HG03103 (cell line): ENCODE measurements around the gene MBD2.
"Not testable (repeated sequence)": the region's sequence is repeated elsewhere in the genome, so short reads cannot be mapped to it uniquely, and the experiment has no call there.

Source experiments
- ATAC-seq: cut with Tn5 transposase; IDR thresholded peaks from one replicate; pipeline ENCODE4 v1.9.1; 2021; ENCODE audit warnings: low read depth; ENCODE audit not compliant: unreplicated experiment

The MBD2 gene

DNA sequence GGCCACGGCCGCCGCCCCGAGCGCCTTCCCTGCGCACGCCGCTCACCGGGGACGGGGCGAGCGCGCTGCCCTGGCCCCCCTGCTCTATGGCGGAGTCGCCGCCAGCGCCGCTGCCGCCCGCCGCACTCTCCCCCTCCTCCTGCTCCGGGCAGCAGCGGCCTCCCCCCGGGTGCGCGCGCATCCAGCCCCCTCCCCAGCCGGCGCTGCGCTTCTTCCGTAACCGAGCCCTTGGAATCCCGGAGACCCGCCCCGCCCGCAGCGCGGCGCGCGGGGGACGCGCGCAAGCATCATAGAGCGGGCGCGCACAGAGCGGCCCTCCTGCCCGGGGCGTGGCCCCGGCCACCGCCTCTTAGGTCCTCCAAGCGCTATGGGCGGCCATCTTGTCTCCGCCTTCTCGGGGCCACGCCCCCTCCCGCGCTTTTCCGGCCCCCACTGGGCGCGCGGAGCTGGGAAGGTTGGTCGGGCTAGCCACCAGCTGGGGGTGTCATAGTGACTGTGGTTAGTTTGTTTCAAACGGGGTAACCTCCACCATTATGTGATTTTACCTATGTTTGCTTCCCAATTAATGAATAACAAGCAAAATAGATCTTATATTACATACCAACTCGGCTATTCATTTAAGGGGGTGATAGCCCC is at the start of gene MBD2:
Gene MBD2, minus strand, starts transcription at position 291 of the 636 bp plus-strand sequence. Its CDS starts 110 bp downstream, at position 181.
- peak; percentile 89 for ATAC-seq

DNA sequence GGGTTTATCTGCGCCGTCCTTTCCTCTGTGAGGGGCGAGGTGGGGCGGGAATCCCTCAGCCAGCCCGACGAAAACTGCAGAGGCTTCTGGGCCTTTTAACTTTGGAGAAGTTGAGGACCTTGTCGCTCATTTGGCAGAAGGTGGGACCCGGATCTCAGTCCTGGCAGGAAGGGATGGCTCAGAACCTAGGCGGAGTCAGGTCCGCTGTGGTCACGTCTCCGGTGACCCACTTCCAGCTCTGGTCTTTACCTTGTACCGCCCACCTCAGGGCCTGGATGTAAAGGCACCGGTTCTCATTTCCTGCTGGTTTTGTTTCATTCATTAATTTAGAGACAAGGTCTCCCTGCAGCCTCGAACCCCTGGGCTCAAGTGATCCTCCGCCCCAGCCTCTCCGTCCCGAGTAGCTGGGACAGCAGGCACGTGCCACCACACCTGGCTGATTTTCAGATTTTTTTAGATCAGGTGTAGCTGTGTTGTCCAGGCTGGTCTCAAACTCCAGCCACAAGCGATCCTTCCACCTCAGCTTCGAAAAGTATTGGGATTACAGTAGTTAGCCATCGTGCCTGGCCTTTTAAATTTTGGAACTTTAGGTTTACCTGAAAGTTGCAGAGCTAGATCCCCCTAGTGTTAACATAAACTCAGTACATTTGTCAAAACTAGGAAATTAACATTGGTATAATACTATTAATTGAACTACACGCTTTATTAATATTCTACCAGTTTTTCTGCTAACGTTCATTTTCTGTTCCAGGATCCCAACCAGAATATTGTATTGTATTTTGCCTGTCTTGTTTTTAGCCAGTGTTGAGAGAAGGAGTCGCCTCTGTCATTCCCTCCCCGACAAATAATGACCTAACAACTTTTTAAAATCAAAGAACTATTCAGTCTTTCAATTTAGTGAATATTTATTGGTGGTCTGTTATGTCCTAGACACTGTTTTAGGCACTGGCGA is 45.7 kb upstream of the MBD2 start:
- peak; percentile 27 for ATAC-seq

GRCh38 chr18:54268751-54269150 is 44.3 kb upstream of the MBD2 start:
- ATAC-seq = no peak

DNA sequence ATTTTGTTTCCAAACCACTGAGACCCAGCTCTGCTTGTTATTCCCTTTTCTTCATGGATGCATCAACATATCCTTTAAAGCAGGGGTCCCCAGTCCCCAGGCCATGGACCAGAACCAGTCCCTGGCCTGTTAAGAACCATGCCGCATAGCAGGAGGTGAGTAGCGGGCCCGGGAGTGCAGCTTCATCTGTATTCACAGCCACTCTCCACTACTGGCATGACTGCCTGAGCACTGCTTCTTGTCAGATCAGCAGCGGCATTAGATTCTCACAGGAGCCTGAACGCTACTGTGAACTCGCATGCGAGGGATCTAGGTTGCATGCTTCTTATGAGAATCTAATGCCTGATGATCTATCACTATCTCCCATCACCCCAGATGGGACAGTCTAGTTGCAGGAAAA is 43.2 kb upstream of the MBD2 start:
- ATAC-seq = no peak

GRCh38 chr18:54263904-54264336 is 39.5 kb upstream of the MBD2 start:
- ATAC-seq = peak; percentile 67

DNA sequence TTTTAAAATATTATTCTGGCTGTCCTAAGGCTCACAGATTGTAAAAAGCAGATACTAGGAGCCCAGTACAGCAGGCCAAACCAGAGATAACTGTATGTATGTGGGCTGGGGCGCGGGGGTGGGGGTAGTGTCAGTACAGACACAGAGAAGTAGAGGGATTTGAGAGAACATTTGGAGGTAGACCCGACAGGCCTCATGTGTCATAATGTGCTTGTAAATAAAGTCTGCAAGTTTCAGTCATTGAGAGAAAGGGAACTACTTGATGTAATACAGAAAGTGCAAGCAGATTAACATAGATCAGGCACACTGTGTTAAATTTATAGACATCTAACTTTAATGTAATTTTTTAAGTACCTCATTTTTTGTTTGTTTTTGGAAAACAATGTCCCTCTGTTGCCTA is 37.4 kb upstream of the MBD2 start:
- ATAC-seq = peak; percentile 74

DNA sequence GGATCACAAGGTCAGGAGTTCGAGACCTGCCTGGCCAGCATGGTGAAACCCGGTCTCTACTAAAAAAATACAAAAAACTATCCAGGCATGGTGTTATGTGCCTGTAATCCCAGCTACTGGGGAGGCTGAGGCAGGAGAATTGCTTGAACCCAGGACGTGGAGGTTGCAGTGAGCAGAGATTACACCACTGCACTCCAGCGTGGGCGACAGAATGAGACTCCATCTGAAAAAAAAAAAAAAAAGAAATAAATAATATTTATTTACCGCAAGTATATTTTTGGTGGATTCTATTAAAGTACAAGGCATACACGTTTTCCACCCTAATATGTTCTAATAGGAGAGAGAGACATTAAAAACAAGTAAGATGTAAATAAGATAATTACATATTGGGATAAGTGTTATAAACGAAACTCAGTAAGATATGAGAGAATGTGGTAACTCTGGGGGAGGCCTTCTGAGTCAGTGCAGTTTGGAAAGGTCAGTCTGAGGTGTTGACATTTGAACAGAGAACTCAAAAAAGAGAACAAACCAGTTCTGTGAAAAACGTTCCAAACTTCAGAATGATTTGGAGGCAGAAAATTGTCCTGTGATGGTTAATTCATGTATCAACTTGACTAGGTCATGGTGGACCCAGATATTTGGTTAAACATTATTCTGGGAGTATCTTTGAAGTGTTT is 36.1 kb upstream of the MBD2 start:
- ATAC-seq = no peak

DNA sequence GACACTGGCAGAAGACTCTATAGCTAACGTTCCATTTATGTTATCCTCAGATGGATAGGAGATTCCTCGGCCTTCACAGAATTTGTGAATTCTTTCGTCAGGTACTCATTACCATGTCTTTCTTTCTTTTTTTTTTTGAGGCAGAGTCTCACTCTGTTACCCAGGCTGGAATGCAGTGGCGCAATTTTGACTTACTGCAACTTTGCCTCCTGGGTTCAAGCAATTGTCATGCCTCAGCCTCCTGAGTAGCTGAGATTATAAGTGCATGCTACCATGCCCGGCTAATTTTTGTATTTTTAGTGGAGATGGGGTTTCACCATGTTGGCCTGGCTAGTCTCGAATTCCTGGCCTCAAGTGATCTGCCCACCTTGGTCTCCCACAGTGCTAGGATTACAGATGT is 33.3 kb upstream of the MBD2 start:
- ATAC-seq = not testable (repeated sequence)

DNA sequence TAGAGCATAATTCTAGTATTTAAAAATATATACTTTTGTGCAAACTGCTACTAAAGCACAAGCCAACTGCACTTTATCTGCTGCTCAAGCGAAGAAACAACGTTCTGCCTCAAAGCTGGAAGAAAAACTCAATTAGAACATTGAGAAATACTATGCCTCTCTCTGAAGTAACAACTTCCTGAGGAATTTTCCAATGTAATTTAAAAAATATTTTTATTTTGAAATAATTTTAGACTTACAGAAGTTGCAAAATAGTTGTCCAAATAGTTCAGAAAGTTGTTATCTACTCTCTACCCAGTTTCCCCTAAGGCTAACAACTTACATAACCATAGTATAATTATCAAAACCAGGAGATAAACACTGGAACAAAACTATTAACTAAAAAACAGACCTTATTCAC is 32.5 kb upstream of the MBD2 start:
- ATAC-seq = no peak

- ATAC-seq = no peak
Measured at GRCh38 chr18:54255141-54255540, 30.7 kb upstream of the MBD2 start.

DNA sequence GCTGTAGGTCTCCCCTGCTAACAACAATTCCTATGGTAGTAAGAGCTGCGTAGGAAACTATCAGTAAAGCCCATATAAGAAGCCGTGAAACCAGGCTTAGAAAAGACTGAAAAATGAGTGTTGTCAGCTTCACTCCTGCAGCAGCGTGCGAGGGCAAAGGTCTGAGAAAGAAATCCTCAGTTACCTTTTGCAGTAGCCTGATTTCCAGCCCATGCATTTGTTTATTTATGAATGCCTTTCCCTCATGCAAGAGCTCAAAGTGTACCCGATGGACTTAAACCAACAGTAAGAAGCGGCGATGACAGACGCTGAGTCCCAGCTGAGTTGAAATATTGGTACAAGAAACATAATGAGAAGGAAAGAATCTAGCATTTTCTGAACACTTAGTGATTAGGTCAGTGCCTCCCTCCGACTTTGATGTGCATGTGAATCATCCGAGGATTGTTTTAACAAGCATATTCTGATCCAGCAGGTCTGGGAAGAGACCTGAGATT is 29.8 kb upstream of the MBD2 start:
- no peak for ATAC-seq

- ATAC-seq = no peak
Measured at GRCh38 chr18:54251606-54252390, 27.3 kb upstream of the MBD2 start.

GRCh38 chr18:54250846-54251261 is 26.4 kb upstream of the MBD2 start:
- peak; percentile 74 for ATAC-seq

- no peak for ATAC-seq
Measured at GRCh38 chr18:54247511-54248175, 23.2 kb upstream of the MBD2 start.

DNA sequence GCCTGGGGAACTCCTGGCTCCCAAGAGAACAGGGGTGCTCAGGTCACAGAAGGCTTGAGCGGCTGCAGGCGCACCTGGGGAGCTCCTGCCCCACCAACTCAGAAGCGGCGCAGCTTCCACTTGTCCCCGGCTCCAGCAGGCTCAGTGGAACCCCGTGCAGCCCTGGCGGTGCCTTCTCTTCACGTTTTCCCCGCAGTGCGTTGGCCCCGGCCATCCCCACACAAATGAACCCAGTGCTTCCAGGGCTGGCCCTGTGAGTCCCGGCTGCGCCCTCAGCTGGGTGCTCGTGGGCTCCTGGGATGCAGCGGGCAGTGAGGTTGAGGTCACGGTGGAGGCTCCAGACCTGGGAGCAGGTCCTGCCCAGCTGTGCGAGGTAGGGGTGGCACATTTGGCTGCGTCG is 17.9 kb upstream of the MBD2 start:
- no peak for ATAC-seq

GRCh38 chr18:54241483-54241882 is 17.0 kb upstream of the MBD2 start:
- ATAC-seq = no peak

DNA sequence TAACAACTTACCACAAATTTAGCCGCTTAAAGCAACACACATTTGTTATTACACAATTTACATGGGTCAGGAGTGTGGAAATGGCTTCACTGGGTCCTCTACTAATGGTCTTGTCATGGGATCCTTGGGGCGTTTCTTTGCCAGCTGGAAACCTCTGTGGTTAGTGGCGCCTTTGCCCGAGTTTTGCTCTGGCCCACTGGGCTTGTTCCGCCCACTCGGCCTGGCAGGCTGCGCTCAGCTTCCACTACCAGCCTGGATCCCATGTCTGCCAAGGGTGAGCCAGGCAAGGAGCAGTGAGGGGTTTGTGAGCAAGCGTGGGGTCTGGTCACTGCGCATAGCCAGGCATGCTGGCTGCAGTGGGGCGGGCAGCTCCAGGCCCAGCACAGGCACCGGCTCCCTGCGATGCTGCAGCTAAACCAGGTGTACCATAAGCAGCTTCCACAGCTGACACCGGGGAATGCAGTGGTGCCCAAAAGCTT is 16.2 kb upstream of the MBD2 start:
- no peak for ATAC-seq

DNA sequence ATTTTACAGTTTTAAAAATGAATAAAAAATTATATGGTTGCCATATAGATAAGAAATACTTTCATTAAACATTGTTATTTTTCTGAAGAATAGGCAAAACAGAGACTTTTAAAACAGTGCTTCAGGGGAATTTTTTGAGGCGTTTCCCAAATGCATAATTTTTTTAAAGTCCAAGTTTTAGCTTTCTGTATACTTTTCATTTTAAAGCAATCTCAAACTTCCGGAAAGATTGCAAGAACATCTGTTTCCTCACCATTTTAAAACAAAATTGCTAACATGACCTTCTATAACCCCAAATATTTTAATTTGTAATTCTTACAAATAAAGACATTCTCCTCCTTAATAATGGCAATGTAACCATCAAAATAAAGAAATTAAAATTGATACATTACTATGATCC is 15.1 kb upstream of the MBD2 start:
- ATAC-seq = no peak

DNA sequence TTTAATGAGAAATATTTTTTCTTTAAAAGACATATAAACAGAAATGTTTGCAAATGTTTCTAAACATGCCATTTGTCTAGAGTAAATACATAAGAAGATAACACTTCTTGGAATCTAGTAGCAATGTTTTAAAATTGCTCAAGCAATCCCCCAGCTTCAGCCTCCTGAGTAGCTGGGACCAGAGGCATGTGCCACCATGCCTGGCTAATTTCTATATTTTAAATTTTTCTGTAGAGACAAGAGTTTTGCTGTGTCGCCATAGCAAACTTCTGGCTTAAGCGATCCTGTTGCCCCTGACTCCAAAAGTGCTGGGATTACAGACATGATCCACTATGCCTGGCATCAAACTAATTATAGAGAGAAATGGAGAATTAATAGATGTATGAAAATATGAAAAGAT is 14.6 kb upstream of the MBD2 start:
- no peak for ATAC-seq
